IMR-90 (cell line): ENCODE measurements around the gene MORN4. TPM values are rescaled to one million over a fixed set of nuclear protein-coding genes. Genes with fewer than 3 reads are reported as not detected.

ENCODE experiments used
- ATAC-seq: fragments of 200-7000 bp; cut with Tn5 transposase; 2 replicates; pipeline ENCODE4 v1.9.1; 2020; ENCODE audit warnings: low read depth, mild to moderate bottlenecking, moderate library complexity
- BruUV-seq: library from RNA; stranded (reverse); fragments of 400-500 nt; replicated peaks from 2 replicates; lab custom pipeline; 2021; lab: Mats Ljungman, UMichigan
- CTCF ChIA-PET: fragments of 300-600 bp; formaldehyde crosslinking; extraction: SDS; loops from one replicate; lab custom pipeline; 2021; ENCODE audit warnings: antibody characterized with exemption; lab: Yijun Ruan, JAX
- POLR2A ChIA-PET: fragments of 300-600 bp; sonication (Branson Sonifier 250); formaldehyde crosslinking; loops from one replicate; lab custom pipeline; 2022; ENCODE audit warnings: antibody characterized with exemption; ENCODE audit not compliant: unreplicated experiment; lab: Charles Lee
- DNase-seq: peaks from one replicate; pipeline ENCODE4 v3.0.0; 2013
- H2AFZ ChIP-seq: replicated peaks from 2 replicates; pipeline ENCODE3; 2013; ENCODE audit warnings: low read length, mild to moderate bottlenecking; ENCODE audit not compliant: poor library complexity
- H2AK5ac ChIP-seq: 2 replicates; pipeline ENCODE4 v1.6.1; 2013; ENCODE audit warnings: low read depth, low read length, inconsistent platforms
- H2AK9ac ChIP-seq: replicated peaks from 2 replicates; pipeline ENCODE3; 2013; ENCODE audit warnings: mild to moderate bottlenecking, low read depth, low read length, moderate library complexity; ENCODE audit not compliant: poor library complexity
- H2BK120ac ChIP-seq: 2 replicates; pipeline ENCODE4 v1.6.1; 2013; ENCODE audit warnings: low read depth, low read length, inconsistent platforms
- H2BK15ac ChIP-seq: 3 replicates; pipeline ENCODE4 v1.6.1; 2013; ENCODE audit warnings: low read depth, low read length, inconsistent platforms
- H2BK20ac ChIP-seq: 2 replicates; pipeline ENCODE4 v1.6.1; 2013; ENCODE audit warnings: low read depth, mild to moderate bottlenecking, inconsistent platforms, low read length, moderate library complexity
- H2BK5ac ChIP-seq: 2 replicates; pipeline ENCODE4 v1.6.1; 2013; ENCODE audit warnings: mild to moderate bottlenecking, low read depth, low read length, inconsistent platforms; ENCODE audit not compliant: poor library complexity, severe bottlenecking
- H3K14ac ChIP-seq: replicated peaks from 2 replicates; pipeline ENCODE4 v1.6.1; 2013; ENCODE audit warnings: low read depth, low read length, inconsistent platforms
- H3K18ac ChIP-seq: 2 replicates; pipeline ENCODE4 v1.6.1; 2013; ENCODE audit warnings: low read depth, low read length, control low read depth
- H3K23ac ChIP-seq: 2 replicates; pipeline ENCODE4 v1.6.1; 2013; ENCODE audit warnings: low read depth, low read length, inconsistent platforms
- H3K27ac ChIP-seq: 2 replicates; pipeline ENCODE4 v1.5.1; 2013; ENCODE audit warnings: mild to moderate bottlenecking, control low read depth, low read length; ENCODE audit not compliant: insufficient read depth
- H3K27me3 ChIP-seq: 2 replicates; pipeline ENCODE4 v1.6.1; 2013; ENCODE audit warnings: low read length; ENCODE audit not compliant: control insufficient read depth, insufficient read depth
- H3K36me3 ChIP-seq: 2 replicates; pipeline ENCODE4 v1.6.1; 2013; ENCODE audit warnings: low read length, mixed read lengths; ENCODE audit not compliant: control insufficient read depth, insufficient read depth
- H3K4ac ChIP-seq: 2 replicates; pipeline ENCODE4 v1.6.1; 2013; ENCODE audit warnings: low read depth, low read length, inconsistent platforms
- H3K4me1 ChIP-seq: 2 replicates; pipeline ENCODE4 v1.6.1; 2013; ENCODE audit warnings: low read length, mixed read lengths; ENCODE audit not compliant: control insufficient read depth, insufficient read depth
- H3K4me2 ChIP-seq: 2 replicates; pipeline ENCODE4 v1.6.1; 2013; ENCODE audit warnings: low read depth, mild to moderate bottlenecking, control low read depth, low read length, moderate library complexity
- H3K4me3 ChIP-seq: 2 replicates; pipeline ENCODE4 v1.5.1; 2013; ENCODE audit warnings: low read depth, mild to moderate bottlenecking, control low read depth, low read length, moderate library complexity; ENCODE audit not compliant: insufficient read depth
- H3K56ac ChIP-seq: 2 replicates; pipeline ENCODE4 v1.6.1; 2013; ENCODE audit warnings: low read length, inconsistent platforms; ENCODE audit not compliant: insufficient read depth; ENCODE audit errors: extremely low read depth
- H3K79me1 ChIP-seq, 2 experiments: 2 replicates each; pipeline ENCODE4 v1.6.1; 2013; ENCODE audit warnings: low read length in 2 of 2, inconsistent platforms in 1 of 2, low read depth in 1 of 2
- H3K9ac ChIP-seq: 2 replicates; pipeline ENCODE4 v1.6.1; 2013; ENCODE audit warnings: low read depth, low read length, control low read depth
- H3K9me1 ChIP-seq: 2 replicates; pipeline ENCODE4 v1.6.1; 2013; ENCODE audit warnings: low read length, inconsistent platforms; ENCODE audit not compliant: insufficient read depth
- H3K9me3 ChIP-seq: 2 replicates; pipeline ENCODE4 v1.6.1; 2013; ENCODE audit warnings: low read length; ENCODE audit not compliant: control insufficient read depth, insufficient read depth
- H4K20me1 ChIP-seq: 2 replicates; pipeline ENCODE4 v1.6.1; 2013; ENCODE audit warnings: low read length, inconsistent platforms; ENCODE audit not compliant: insufficient read depth
- H4K5ac ChIP-seq: 2 replicates; pipeline ENCODE4 v1.6.1; 2013; ENCODE audit warnings: mild to moderate bottlenecking, low read depth, low read length, control low read depth
- H4K8ac ChIP-seq, 2 experiments: 2 replicates each; pipeline ENCODE4 v1.6.1; 2013; ENCODE audit warnings: low read depth in 2 of 2, low read length in 2 of 2, control low read depth in 1 of 2, inconsistent platforms in 1 of 2
- H4K91ac ChIP-seq: 2 replicates; pipeline ENCODE4 v1.6.1; 2013; ENCODE audit warnings: low read depth, low read length, inconsistent platforms; ENCODE audit not compliant: insufficient read depth
- BHLHE40 ChIP-seq: fragments of 150-350 bp; IDR thresholded peaks from 2 replicates; pipeline ENCODE4 v1.6.1; 2016; ENCODE audit warnings: mild to moderate bottlenecking, low read depth, low read length
- CTCF ChIP-seq: conservative IDR thresholded peaks from 2 replicates; pipeline ENCODE4 v1.5.1; 2012; ENCODE audit warnings: mild to moderate bottlenecking, low read depth, low read length, improper control_type of control experiment
- FOS ChIP-seq: fragments of 150-350 bp; IDR thresholded peaks from 2 replicates; pipeline ENCODE4 v1.6.1; 2016; ENCODE audit warnings: low read depth, low read length
- MAFK ChIP-seq: IDR thresholded peaks from 2 replicates; pipeline ENCODE4 v1.6.1; 2012; ENCODE audit warnings: low read depth, low read length, improper control_type of control experiment
- MXI1 ChIP-seq: IDR thresholded peaks from 2 replicates; pipeline ENCODE4 v1.6.1; 2012; ENCODE audit warnings: low read depth, mild to moderate bottlenecking, low read length, moderate library complexity, borderline replicate concordance
- POLR2A ChIP-seq: IDR thresholded peaks from 2 replicates; pipeline ENCODE4 v1.6.1; 2012; ENCODE audit warnings: mild to moderate bottlenecking, low read depth, low read length
- RAD21 ChIP-seq: IDR thresholded peaks from 2 replicates; pipeline ENCODE4 v1.6.1; 2012; ENCODE audit warnings: low read length, improper control_type of control experiment
- RCOR1 ChIP-seq: IDR thresholded peaks from 2 replicates; pipeline ENCODE4 v1.6.1; 2012; ENCODE audit warnings: mild to moderate bottlenecking, low read length, improper control_type of control experiment; ENCODE audit not compliant: insufficient replicate concordance
- RFX5 ChIP-seq: IDR thresholded peaks from 2 replicates; pipeline ENCODE4 v1.8.0; 2012; ENCODE audit warnings: low read depth, mild to moderate bottlenecking, low read length, moderate library complexity
- dilution Hi-C: fragments of 300-500 bp; cut with HindIII; formaldehyde crosslinking; loops from one replicate; pipeline ENCODE4 v1.14.3; 2018; ENCODE audit warnings: low sequenced_read_pairs; ENCODE audit not compliant: unreplicated experiment
- in situ Hi-C: fragments of 300-500 bp; cut with MboI; formaldehyde crosslinking; loops from 3 replicates; pipeline ENCODE4 v1.14.3; 2019; ENCODE audit warnings: low sequenced_read_pairs, inconsistent platforms, mixed read lengths
- intact Hi-C: fragments of 100-400 bp; cut with micrococcal nuclease; formaldehyde crosslinking; loops from 2 replicates; pipeline ENCODE4 v1.10.0; 2022
- polyA plus RNA-seq, 3 experiments: library from polyadenylated mRNA; depleted of rRNA; stranded (reverse); fragments of >200 nt; gene quantifications; 2 replicates each; pipeline ENCODE4 v1.2.3, GENCODE V29; 2012; ENCODE audit warnings: low replicate concordance in 1 of 3
- total RNA-seq: library from RNA; depleted of rRNA; stranded (reverse); fragments of >200 nt; gene quantifications from 2 replicates; pipeline ENCODE4 v1.2.3, GENCODE V29; 2012
- TF ChIP-seq, protein P1 (sequence below): fragments of 150-350 bp; IDR thresholded peaks from 2 replicates; pipeline ENCODE4 v1.6.1; 2016; ENCODE audit warnings: low read depth, mild to moderate bottlenecking, low read length, moderate library complexity, borderline replicate concordance
- TF ChIP-seq, protein P2 (sequence below): fragments of 150-350 bp; IDR thresholded peaks from 2 replicates; pipeline ENCODE4 v1.6.1; 2017; ENCODE audit warnings: mild to moderate bottlenecking, antibody characterized with exemption, low read length, low read depth

Gene MORN4
- total and polyA plus RNA-seq, 2 of the 4 experiments (the other 2 are of a cell fraction): 3.2 to 8.4 TPM

- H2BK5ac ChIP-seq: peak overlapping the region; percentile 70
- intact Hi-C loops: no loop called here
- BruUV-seq: no TSS peak
- H3K56ac ChIP-seq: no peak overlapping the region
- peak overlapping the region in 1 of 2 experiments; percentile 33; a peak in 1 of 4 replicates for H4K8ac ChIP-seq
- no peak overlapping the region for H3K23ac ChIP-seq
- no peak overlapping the region for H2AFZ ChIP-seq
- H2AK9ac ChIP-seq: no peak overlapping the region
- peak; percentile 70 for ATAC-seq
- H3K9me3 ChIP-seq: no peaks in the 10 kb centered on the region
- dilution Hi-C loops: no loop called here
- no peak overlapping the region for H2BK120ac ChIP-seq
- no peak overlapping the region for H3K9ac ChIP-seq
- in situ Hi-C loops: no loop called here
- peaks cover 3 to 22% of the 10 kb centered on the region in 2 experiments; a peak in 3 of 4 replicates for H3K79me1 ChIP-seq
- H3K4ac ChIP-seq: peak overlapping the region; percentile 51
- CTCF ChIA-PET: no interaction called here
- H3K4me2 ChIP-seq: peak overlapping the region; percentile 88
- no peak overlapping the region for H2BK20ac ChIP-seq
- peak overlapping the region; percentile 59; the same call in 1 of the 2 replicates for H4K5ac ChIP-seq
- no peaks in the 10 kb centered on the region for H3K36me3 ChIP-seq
- peak overlapping the region; percentile 61; the same call in 1 of the 2 replicates for H4K91ac ChIP-seq
- peak overlapping the region; percentile 53; the same call in 1 of the 2 replicates for H3K18ac ChIP-seq
- H4K20me1 ChIP-seq: no peaks in the 10 kb centered on the region
- no peak overlapping the region for H3K14ac ChIP-seq
- TF ChIP-seq RCOR1 (no peak), RAD21 (no peak), CTCF (no peak), FOS (peak; percentile 93), POLR2A (no peak), MAFK (no peak), RFX5 (no peak), BHLHE40 (peak; percentile 21; the same call in 1 of the 2 replicates), MXI1 (no peak)
- TF ChIP-seq, protein P1, sequence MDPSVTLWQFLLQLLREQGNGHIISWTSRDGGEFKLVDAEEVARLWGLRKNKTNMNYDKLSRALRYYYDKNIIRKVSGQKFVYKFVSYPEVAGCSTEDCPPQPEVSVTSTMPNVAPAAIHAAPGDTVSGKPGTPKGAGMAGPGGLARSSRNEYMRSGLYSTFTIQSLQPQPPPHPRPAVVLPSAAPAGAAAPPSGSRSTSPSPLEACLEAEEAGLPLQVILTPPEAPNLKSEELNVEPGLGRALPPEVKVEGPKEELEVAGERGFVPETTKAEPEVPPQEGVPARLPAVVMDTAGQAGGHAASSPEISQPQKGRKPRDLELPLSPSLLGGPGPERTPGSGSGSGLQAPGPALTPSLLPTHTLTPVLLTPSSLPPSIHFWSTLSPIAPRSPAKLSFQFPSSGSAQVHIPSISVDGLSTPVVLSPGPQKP: no peak
- TF ChIP-seq, protein P2, sequence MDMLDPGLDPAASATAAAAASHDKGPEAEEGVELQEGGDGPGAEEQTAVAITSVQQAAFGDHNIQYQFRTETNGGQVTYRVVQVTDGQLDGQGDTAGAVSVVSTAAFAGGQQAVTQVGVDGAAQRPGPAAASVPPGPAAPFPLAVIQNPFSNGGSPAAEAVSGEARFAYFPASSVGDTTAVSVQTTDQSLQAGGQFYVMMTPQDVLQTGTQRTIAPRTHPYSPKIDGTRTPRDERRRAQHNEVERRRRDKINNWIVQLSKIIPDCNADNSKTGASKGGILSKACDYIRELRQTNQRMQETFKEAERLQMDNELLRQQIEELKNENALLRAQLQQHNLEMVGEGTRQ: no peak
- peak; percentile 86 for DNase-seq
- peak overlapping the region; percentile 68 for H3K27ac ChIP-seq
- H3K4me1 ChIP-seq: peaks cover 17% of the 10 kb centered on the region
- POLR2A ChIA-PET: no interaction called here
- no peak overlapping the region; the same call in 2 of the 3 replicates for H2BK15ac ChIP-seq
- no peaks in the 10 kb centered on the region for H3K27me3 ChIP-seq
- H3K9me1 ChIP-seq: peaks cover 10% of the 10 kb centered on the region
- peak overlapping the region; percentile 59 for H2AK5ac ChIP-seq
- H3K4me3 ChIP-seq: no peak overlapping the region
Measured at GRCh38 chr10:97631098-97631497, 2.2 kb downstream of the MORN4 start.
